LHCN-M2 (cell line): ENCODE measurements around the gene ZDHHC7. TPM values are rescaled to one million over a fixed set of nuclear protein-coding genes. Genes with fewer than 3 reads are reported as not detected.
"Not testable (repeated sequence)": the region's sequence is repeated elsewhere in the genome, so short reads cannot be mapped to it uniquely, and the experiment has no call there.

Source experiments
- DNase-seq: peaks from one replicate; pipeline ENCODE4 v3.0.0-alpha.2; 2012; ENCODE audit warnings: low read depth
- polyA plus RNA-seq: library from polyadenylated mRNA; unstranded; fragments of >200 nt; gene quantifications from one replicate; pipeline ENCODE4 v1.2.1, GENCODE V29; 2012; ENCODE audit warnings: missing spikeins
- total RNA-seq: library from RNA; depleted of rRNA; stranded (reverse); fragments of >200 nt; gene quantifications from 2 replicates; pipeline ENCODE4 v1.2.3, GENCODE V29; 2014; rRNA removed

ZDHHC7 gene
- total RNA-seq: 73.2 and 75.1 TPM in 2 replicates
- 41.3 TPM for polyA plus RNA-seq

- peak; percentile 80 for DNase-seq
These were observed at the start of gene ZDHHC7 for GRCh38 chr16:85010931-85011845. Gene ZDHHC7 (minus strand): TSS chr16:85011535. CDS start chr16:84990618, 20,917 bp downstream.

DNA sequence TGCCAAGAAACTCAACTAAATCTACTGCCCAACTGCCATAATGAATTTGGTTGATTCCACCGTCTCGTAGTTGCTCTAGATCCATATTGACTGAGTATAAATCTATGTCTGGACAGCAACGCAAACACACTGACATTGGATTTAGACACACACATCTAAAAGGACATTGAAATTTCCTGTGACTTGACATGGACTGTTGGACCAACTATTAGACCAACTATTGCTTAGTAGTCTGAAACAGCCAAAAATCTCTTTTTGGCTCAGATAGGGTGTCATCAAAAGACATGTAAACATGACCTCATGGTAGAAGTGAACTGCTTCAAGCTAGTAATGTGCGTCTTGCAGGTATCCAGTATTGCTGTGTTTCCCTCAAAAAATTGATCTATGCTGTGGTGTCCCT lies 47.6 kb upstream of the ZDHHC7 start:
- DNase-seq: no peak

- DNase-seq: no peak
These were observed 46.6 kb upstream of the ZDHHC7 start for GRCh38 chr16:85057948-85058347.

DNA sequence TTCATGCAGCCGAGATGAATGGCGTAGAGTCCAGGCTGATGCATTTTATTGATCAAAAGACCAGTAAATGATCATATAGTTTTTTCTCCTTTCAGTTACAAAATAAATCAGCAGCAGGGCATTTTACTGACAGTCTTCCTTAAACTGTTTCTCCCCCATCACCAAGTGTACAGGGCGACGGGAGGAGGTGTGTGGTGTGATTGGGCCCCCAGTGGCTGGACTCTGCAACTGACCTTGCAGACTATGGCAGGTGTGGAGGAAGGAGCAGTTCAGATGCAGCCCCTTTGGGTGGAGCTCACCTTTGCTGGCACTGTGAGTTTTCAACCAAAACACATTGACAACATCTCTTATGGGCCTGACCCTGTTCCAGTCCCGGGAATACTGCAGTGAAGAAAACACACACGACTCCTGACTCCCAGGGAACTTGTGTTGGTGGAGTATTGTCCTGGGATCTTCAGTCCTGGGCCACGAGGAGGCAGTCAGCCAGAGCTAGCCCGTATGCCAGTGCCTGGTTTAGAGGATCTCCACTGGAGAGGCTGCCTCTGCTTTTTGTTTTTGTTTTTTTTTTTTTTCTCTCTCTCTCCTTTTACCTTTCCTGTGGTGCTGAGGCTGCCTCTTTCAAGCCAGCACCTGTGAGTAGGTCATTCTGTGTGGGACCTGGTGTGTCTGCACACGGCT lies 46.0 kb upstream of the ZDHHC7 start:
- DNase-seq: no peak

- peak; percentile 22 for DNase-seq
These were observed 44.9 kb upstream of the ZDHHC7 start for GRCh38 chr16:85056211-85056748.

DNA sequence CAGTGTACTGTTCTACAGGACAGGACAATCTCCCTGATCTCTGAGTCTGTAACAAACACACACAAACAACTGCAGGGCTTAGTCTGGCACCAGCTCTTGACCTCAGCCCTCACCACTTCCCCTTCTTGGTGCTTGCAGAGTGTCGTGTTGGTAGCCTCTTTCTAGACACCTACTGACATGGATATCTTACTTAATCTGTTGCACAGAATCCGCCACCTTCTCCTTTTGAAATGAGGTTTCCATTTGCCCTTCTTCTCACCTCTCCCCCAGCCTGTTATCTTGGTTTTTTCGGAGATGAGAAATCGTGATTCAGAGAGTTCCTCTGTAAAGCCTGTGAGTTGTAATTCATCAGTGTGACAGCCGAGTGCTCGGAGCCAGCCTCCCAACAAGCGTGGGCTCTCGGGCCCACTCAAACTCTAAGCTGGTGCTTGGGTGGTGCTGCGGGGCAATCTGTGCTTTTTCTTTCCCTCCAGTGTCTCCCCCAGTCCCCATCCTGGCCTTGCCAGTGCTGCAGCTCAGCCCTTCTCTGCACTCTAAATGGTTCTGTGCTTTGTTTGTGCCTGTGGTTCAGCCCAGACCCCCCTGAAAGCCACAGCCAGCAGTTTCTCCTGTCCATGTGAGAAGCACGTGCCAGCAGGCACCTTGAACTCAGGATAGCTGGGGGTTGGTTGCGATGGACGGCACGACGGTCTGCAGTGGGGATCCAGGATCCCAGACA lies 44.3 kb upstream of the ZDHHC7 start:
- DNase-seq: peak; percentile 83

- no peak for DNase-seq
These were observed 43.7 kb upstream of the ZDHHC7 start for GRCh38 chr16:85054948-85055492.

- not testable (repeated sequence) for DNase-seq
These were observed 43.0 kb upstream of the ZDHHC7 start for GRCh38 chr16:85054321-85054720.

GRCh38 chr16:85052536-85052935 lies 41.2 kb upstream of the ZDHHC7 start:
- DNase-seq: peak; percentile 91

- DNase-seq: no peak
These were observed 40.3 kb upstream of the ZDHHC7 start for GRCh38 chr16:85051683-85052082.

- no peak for DNase-seq
These were observed 39.8 kb upstream of the ZDHHC7 start for GRCh38 chr16:85051067-85051581.

- DNase-seq: no peak
These were observed 38.5 kb upstream of the ZDHHC7 start for GRCh38 chr16:85049706-85050305.

GRCh38 chr16:85048921-85049562 lies 37.7 kb upstream of the ZDHHC7 start:
- DNase-seq: no peak

- no peak for DNase-seq
These were observed 36.6 kb upstream of the ZDHHC7 start for GRCh38 chr16:85047867-85048455.

- DNase-seq: no peak
These were observed 35.9 kb upstream of the ZDHHC7 start for GRCh38 chr16:85046931-85047866.

- no peak for DNase-seq
These were observed 35.2 kb upstream of the ZDHHC7 start for GRCh38 chr16:85046472-85046916.

DNA sequence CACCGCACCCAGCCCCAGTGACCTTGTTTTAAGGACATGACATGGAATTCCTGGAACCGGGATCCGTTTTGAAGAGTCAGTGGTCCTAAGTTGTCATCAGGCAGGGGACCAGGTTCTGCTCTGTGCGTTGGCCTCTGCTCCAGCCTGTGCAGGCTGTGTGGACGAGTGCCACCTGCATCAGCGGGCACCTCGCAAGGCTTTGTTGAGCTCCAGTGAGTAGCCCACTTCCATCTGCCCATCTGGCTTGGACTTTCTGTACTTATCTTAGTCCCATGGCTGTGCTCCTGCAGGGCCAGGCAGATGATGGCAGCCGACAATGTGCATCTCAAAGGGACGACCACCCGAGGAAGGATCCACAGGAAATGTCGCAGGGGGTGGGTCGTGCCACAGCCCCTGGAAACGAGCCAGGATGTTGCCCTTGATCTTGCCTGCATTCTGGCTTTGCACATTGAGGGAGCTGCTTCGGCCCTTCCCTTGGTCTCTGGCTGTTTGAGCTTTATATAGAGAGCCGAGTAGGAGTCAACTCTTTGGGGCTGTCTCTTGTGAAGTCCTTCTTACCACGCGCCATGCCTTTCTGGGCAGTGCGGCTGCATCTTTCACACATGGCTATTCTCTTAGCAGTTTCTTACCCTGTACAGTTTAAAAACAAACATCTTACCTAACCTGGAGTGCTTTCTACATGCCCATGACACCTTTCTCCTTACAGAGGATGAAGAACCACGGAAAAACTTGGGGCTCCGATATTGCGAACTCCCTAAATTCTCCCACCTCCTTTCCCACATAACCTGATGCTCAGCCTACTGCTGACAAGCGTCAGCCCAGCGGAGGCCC lies 34.5 kb upstream of the ZDHHC7 start:
- DNase-seq: no peak

GRCh38 chr16:85045077-85045476 lies 33.7 kb upstream of the ZDHHC7 start:
- DNase-seq: no peak
